Muscle layer of duodenum (tissue), 2 donors: ENCODE measurements around the gene SMCO3.

Experiments used
- H3K27ac ChIP-seq: one replicate; pipeline ENCODE4 v1.7.0; 2013; ENCODE audit warnings: mild to moderate bottlenecking, low read length
- H3K27me3 ChIP-seq: one replicate; pipeline ENCODE4 v1.7.0; 2013; ENCODE audit warnings: low read depth, mild to moderate bottlenecking, control low read depth, low read length
- H3K36me3 ChIP-seq, 2 donors: one replicate each; pipeline ENCODE4 v1.7.0; 2013; ENCODE audit warnings: low read length in 2 of 2, control low read depth in 1 of 2, mild to moderate bottlenecking in 1 of 2; ENCODE audit not compliant: insufficient read depth in 2 of 2, control insufficient read depth in 1 of 2
- H3K4me1 ChIP-seq, 2 donors: one replicate each; pipeline ENCODE4 v1.7.0; 2013; ENCODE audit warnings: low read length in 2 of 2, mild to moderate bottlenecking in 2 of 2, control low read depth in 1 of 2, moderate library complexity in 1 of 2; ENCODE audit not compliant: insufficient read depth in 2 of 2, control insufficient read depth in 1 of 2
- H3K4me3 ChIP-seq, 2 donors: one replicate each; pipeline ENCODE4 v1.7.0; 2013; ENCODE audit warnings: low read length in 2 of 2, low read depth in 1 of 2, mild to moderate bottlenecking in 1 of 2
- H3K9me3 ChIP-seq, 2 donors: one replicate each; pipeline ENCODE4 v1.7.0; 2013; ENCODE audit warnings: low read length in 2 of 2, control low read depth in 1 of 2, mild to moderate bottlenecking in 1 of 2; ENCODE audit not compliant: control insufficient read depth in 1 of 2
- donor health status: healthy.

Gene SMCO3

GRCh38 chr12:14827043-14827442, 13.1 kb upstream of the SMCO3 start:
- Histone ChIP-seq H3K27ac (no peak overlapping the region), H3K4me1 (no peaks in the 10 kb centered on the region), H3K27me3 (no peaks in the 10 kb centered on the region), H3K4me3 (no peak overlapping the region), H3K36me3 (no peaks in the 10 kb centered on the region), H3K9me3 (no peaks in the 10 kb centered on the region)

DNA sequence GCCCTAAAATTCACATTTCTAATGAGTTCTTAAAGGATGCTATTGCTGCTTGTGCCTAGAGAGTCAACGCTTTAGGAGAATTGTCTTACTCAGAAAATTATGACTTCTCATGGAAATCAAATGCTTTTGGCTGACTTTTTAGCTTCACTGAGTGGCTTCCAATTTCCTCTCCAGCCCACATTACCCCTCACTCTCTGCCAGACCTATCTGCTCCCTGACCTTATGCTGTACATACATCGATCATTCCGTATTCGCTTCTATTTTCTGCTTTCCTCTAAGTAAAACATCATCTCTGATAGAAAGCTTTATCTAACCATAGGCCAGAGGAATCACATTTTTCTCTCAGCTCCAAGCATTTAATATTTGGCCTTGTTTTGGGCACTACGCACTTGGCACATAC, 12.5 kb upstream of the SMCO3 start:
- H3K27me3 ChIP-seq, result no peaks in the 10 kb centered on the region
- no peaks in the 10 kb centered on the region for H3K4me1 ChIP-seq
- no peak overlapping the region for H3K27ac ChIP-seq
- no peaks in the 10 kb centered on the region for H3K9me3 ChIP-seq
- H3K36me3 ChIP-seq, result no peaks in the 10 kb centered on the region
- H3K4me3 ChIP-seq, result no peak overlapping the region

DNA sequence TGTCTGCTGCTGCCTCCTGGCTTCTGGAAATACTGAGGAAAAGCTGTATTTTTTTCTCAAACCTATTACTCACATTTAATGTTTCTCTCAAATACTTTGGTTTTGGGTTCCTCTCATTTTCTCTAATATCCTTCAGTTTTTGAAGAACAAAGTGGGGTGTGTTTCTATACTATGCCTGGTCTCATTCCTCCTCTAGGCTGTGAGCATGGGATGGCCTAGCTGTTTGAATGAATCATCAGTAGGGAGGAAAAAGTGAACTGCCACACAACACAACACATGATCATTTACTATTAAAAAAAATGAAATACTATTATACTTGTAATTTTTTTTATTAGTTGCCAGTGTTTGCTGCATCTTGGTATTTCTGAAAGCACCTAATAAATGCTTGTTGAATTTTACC, 11.3 kb upstream of the SMCO3 start:
- H3K27me3 ChIP-seq, result no peaks in the 10 kb centered on the region
- no peaks in the 10 kb centered on the region for H3K4me1 ChIP-seq
- H3K4me3 ChIP-seq, result no peak overlapping the region
- no peaks in the 10 kb centered on the region for H3K36me3 ChIP-seq
- H3K27ac ChIP-seq, result no peak overlapping the region
- H3K9me3 ChIP-seq, result no peaks in the 10 kb centered on the region

- H3K4me1 ChIP-seq, result no peaks in the 10 kb centered on the region
These were observed 10.1 kb upstream of the SMCO3 start for GRCh38 chr12:14824012-14824634.

DNA sequence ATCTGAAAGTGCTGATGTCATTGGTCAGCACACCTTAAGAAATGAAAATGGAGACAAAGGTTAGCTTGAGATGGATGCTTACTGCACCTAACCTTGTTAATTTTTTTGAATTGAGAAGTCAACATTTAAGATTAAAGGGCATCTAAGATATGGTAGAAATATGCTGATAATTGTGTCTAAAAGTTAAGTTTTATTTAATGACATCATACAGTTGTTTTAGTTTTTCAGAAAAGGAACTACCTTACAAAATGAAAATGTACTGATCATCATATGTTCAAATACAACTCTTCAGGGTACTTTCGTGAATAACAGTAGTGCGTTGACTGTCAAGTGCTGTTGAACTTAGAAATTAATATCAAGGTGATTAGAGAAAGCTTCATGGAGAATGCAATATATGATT, 2.5 kb downstream of the SMCO3 start:
- Histone ChIP-seq H3K36me3 (no peaks in the 10 kb centered on the region), H3K9me3 (no peaks in the 10 kb centered on the region), H3K27me3 (no peaks in the 10 kb centered on the region), H3K4me1 (peaks cover 0 to 3% of the 10 kb centered on the region in 2 donors), H3K4me3 (no peak overlapping the region), H3K27ac (no peak overlapping the region)

More at GRCh38 chr12:14824012-14824634, 10.1 kb upstream of the SMCO3 start:
- no peaks in the 10 kb centered on the region for H3K36me3 ChIP-seq
- H3K9me3 ChIP-seq, result no peaks in the 10 kb centered on the region
- no peak overlapping the region for H3K27ac ChIP-seq
- no peaks in the 10 kb centered on the region for H3K27me3 ChIP-seq
- H3K4me3 ChIP-seq, result no peak overlapping the region

DNA sequence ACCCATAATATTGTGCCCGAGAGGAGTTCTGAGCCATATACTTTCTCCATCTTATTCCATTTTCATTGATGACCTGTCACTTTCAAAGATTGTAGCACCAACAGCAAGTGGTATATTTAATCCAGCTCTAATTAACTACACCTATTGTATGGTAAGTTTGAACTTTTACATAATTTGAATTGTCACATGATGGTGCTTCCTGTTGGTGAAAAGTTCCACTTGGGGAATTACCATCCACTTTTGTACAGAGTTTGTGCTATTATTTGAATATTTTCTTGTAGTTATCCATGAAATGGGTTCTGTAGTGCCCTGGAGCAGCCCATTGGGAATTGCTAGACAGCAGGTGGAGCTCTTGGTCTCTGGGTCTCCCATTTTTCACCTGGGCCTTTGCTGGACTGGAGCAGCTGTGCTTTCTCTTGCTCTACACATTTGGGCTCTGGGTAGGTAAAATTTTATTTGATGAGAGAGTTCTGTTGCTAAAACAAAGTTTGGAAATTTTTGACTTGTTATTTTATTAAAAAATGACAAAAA, 3.0 kb downstream of the SMCO3 start:
- Histone ChIP-seq H3K27me3 (no peaks in the 10 kb centered on the region), H3K36me3 (no peaks in the 10 kb centered on the region), H3K4me1 (peaks cover 0 to 3% of the 10 kb centered on the region in 2 donors), H3K27ac (no peak overlapping the region), H3K9me3 (no peaks in the 10 kb centered on the region), H3K4me3 (no peak overlapping the region)

DNA sequence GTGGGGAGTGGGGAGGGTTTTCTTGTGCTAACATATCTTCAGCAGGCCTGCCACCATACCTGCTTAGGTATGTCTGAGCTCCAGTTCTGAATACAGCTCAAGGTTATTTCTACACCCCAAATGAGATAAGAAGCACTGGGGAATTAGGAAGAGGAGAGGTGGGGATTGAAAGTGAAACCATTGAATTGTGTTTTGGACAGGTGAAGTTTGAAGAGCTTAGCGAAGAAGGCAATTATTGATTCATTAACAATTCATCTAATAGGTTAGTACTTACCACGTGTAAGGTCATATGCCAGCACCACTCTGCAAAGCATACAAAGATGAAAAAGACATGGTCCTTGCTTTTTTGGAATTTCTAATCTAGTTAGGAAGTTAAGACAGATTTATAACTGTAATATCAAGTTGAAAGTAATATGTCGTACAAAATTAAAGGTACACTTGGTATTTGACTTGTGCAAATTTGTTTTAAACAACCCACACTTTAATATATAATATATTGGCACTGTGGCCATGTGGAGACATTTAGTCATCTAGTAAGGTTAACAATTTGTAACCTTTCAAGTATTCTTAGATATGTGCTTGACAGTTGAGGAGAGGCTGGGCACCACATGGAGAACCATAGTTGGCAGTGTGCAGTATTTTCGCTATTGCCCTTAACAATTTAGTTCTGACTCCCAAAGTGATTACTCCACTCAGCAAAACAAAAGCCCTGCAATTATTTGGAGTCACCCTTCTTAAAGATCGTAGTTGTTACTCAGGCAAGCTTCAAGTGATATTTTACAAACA, 3.6 kb downstream of the SMCO3 start:
- H3K9me3 ChIP-seq, result no peaks in the 10 kb centered on the region
- peaks cover 0 to 3% of the 10 kb centered on the region in 2 donors for H3K4me1 ChIP-seq
- no peaks in the 10 kb centered on the region for H3K27me3 ChIP-seq
- H3K36me3 ChIP-seq, result no peaks in the 10 kb centered on the region
- no peak overlapping the region for H3K27ac ChIP-seq
- no peak overlapping the region for H3K4me3 ChIP-seq

DNA sequence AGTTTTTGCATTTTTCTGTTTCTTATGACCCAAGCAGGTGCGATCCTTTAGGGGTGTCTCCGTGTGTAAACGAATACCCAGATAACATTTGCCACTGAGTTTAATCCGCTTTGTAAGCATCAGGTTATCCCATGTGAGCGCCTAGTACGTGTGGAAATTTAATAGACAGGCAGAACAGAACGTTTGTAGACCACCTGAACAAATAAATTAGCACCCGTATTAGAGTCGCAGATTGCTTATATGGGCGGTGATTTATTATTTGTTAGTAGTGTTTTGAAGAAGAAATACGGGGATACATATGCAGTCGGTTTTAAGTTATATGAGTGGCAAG, 10.2 kb downstream of the SMCO3 start:
- Histone ChIP-seq H3K36me3 (peaks cover 8 to 13% of the 10 kb centered on the region in 2 donors), H3K4me3 (peak overlapping the region; percentile 85 to 97), H3K4me1 (peaks cover 0 to 19% of the 10 kb centered on the region in 2 donors), H3K27ac (peak overlapping the region; percentile 94), H3K9me3 (no peaks in the 10 kb centered on the region), H3K27me3 (no peaks in the 10 kb centered on the region)

GRCh38 chr12:14803011-14803829, 10.8 kb downstream of the SMCO3 start, which contains the start of the genes C12orf60 and WBP11:
Gene C12orf60 (plus strand): TSS chr12:14803670. CDS start chr12:14822936, 19,266 bp downstream.
Gene WBP11 (minus strand): TSS chr12:14803478. CDS start chr12:14801383, 2,095 bp downstream.
- Histone ChIP-seq H3K4me1 (peaks cover 0 to 19% of the 10 kb centered on the region in 2 donors), H3K9me3 (no peaks in the 10 kb centered on the region), H3K27ac (peak within 1 kb of the TSS; percentile 94), H3K4me3 (peak within 1 kb of the TSS; percentile 85 to 97), H3K36me3 (peaks cover 12 to 17% of the 10 kb centered on the region in 2 donors), H3K27me3 (no peaks in the 10 kb centered on the region)

DNA sequence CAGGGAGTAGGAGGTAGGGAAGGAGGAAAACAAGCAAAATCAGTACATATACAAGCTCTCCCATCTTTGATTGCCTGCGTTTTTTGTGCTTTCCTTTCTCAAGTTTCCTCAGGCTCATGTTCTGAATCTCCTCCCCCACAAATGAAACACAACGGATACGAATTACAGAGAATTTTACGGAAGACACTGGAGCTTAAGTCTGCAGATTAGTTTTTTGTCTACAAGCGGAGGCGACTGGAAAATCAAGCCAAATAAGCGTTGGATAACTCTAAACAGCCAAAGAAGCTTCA, 11.3 kb downstream of the SMCO3 start:
- Histone ChIP-seq H3K27me3 (no peaks in the 10 kb centered on the region), H3K4me3 (peak overlapping the region; percentile 85 to 97), H3K4me1 (peaks cover 0 to 19% of the 10 kb centered on the region in 2 donors), H3K27ac (peak overlapping the region; percentile 94), H3K9me3 (no peaks in the 10 kb centered on the region), H3K36me3 (peaks cover 17 to 22% of the 10 kb centered on the region in 2 donors)

DNA sequence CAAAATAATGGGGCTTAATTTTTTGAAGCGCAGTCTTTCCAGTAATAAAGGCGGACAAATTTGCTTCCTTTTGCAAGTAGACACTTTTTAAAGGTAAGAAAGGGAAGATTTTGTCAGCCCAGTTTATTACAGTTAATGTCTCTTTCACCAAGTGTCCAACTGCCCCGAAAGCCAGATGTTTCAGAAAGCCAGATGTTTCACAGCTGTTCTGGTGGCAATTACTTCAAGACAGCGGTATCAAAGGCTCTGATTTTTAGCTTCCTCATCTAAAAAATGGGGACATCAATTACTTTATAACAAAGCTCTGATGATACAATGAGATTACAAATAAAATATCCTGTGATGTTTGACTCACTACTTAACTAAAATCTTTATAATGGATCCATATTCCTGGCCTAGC, 11.7 kb downstream of the SMCO3 start:
- H3K9me3 ChIP-seq, result no peaks in the 10 kb centered on the region
- H3K4me1 ChIP-seq, result peaks cover 0 to 19% of the 10 kb centered on the region in 2 donors
- H3K27ac ChIP-seq, result peak overlapping the region; percentile 94
- H3K27me3 ChIP-seq, result no peaks in the 10 kb centered on the region
- H3K36me3 ChIP-seq, result peaks cover 21 to 27% of the 10 kb centered on the region in 2 donors
- H3K4me3 ChIP-seq, result peak overlapping the region; percentile 85 to 97
